Measurements from ENCODE around the gene PLEKHB1.

PLEKHB1 gene

GRCh38 chr11:73629907-73630306 is 16.5 kb upstream of the PLEKHB1 start:
- Histone ChIP-seq H3K9me2 (ENCODE audit: low read depth, low read length) (no peaks in the 10 kb centered on the region), H4K20me1 (ENCODE audit: insufficient read depth, low read length) (no peaks in the 10 kb centered on the region), H3K4me3 (ENCODE audit: low read depth, low read length, poor library complexity, severe bottlenecking) (no peak overlapping the region), H3K4me2 (ENCODE audit: low read length) (no peak overlapping the region), H3K79me2 (ENCODE audit: insufficient read depth, low read length) (no peaks in the 10 kb centered on the region), H2AFZ (ENCODE audit: low read length) (no peak overlapping the region), H3K36me3 (ENCODE audit: insufficient read depth, low read length) (no peaks in the 10 kb centered on the region), H3K27me3 (ENCODE audit: insufficient read depth, low read length) (no peaks in the 10 kb centered on the region), H3K4me1 (ENCODE audit: insufficient read depth, low read length, severe bottlenecking) (no peaks in the 10 kb centered on the region), H3K27ac (ENCODE audit: low read depth, low read length, poor library complexity, severe bottlenecking) (no peak overlapping the region), H3F3A (ENCODE audit: insufficient read depth, low read length) (no peaks in the 10 kb centered on the region), H3K9ac (ENCODE audit: low read length) (no peak overlapping the region), H3K9me3 (ENCODE audit: low read length) (no peaks in the 10 kb centered on the region)
- TF ChIP-seq CTCF (IDR thresholded peaks at IDR 0.05; ENCODE audit: low read length) (no peak), EZH2 (IDR thresholded peaks at IDR 0.05; ENCODE audit: borderline replicate concordance, low read length) (no peak)

DNA sequence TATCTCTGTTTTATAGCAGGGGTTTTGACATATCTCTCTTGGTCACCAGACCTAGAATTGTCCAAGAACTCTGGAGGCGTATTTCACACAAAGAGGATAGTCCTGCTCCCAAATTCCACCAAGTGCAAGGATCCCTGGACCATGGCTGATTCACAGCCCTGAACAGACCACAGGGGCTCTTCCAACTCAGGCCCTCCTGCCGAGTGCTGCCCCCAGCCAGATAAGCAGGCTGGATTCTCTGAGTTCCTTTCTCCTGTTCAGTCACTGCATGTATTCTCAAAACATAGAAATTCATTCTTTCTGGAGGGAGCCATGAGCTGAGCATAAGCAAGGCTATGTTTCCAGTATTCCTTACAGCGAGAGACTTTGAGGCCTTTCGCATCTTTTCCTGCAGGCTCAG is 13.4 kb upstream of the PLEKHB1 start:
- Histone ChIP-seq H3K36me3 (ENCODE audit: insufficient read depth, low read length) (no peaks in the 10 kb centered on the region), H3K9me3 (ENCODE audit: low read length) (no peaks in the 10 kb centered on the region), H3K4me3 (ENCODE audit: low read depth, low read length, poor library complexity, severe bottlenecking) (no peak overlapping the region), H2AFZ (ENCODE audit: low read length) (no peak overlapping the region), H3K4me1 (ENCODE audit: insufficient read depth, low read length, severe bottlenecking) (no peaks in the 10 kb centered on the region), H3F3A (ENCODE audit: insufficient read depth, low read length) (no peaks in the 10 kb centered on the region), H4K20me1 (ENCODE audit: insufficient read depth, low read length) (no peaks in the 10 kb centered on the region), H3K27me3 (ENCODE audit: insufficient read depth, low read length) (no peaks in the 10 kb centered on the region), H3K9me2 (ENCODE audit: low read depth, low read length) (no peaks in the 10 kb centered on the region), H3K27ac (ENCODE audit: low read depth, low read length, poor library complexity, severe bottlenecking) (no peak overlapping the region), H3K9ac (ENCODE audit: low read length) (no peak overlapping the region), H3K79me2 (ENCODE audit: insufficient read depth, low read length) (no peaks in the 10 kb centered on the region), H3K4me2 (ENCODE audit: low read length) (no peak overlapping the region)
- no peak for TF ChIP-seq EZH2 (IDR thresholded peaks at IDR 0.05; ENCODE audit: borderline replicate concordance, low read length)
- no peak for TF ChIP-seq CTCF (IDR thresholded peaks at IDR 0.05; ENCODE audit: low read length)

GRCh38 chr11:73633999-73634398 is 12.4 kb upstream of the PLEKHB1 start:
- Histone ChIP-seq H3K9ac (ENCODE audit: low read length) (no peak overlapping the region), H4K20me1 (ENCODE audit: insufficient read depth, low read length) (no peaks in the 10 kb centered on the region), H3K9me2 (ENCODE audit: low read depth, low read length) (no peaks in the 10 kb centered on the region), H3K4me2 (ENCODE audit: low read length) (no peak overlapping the region), H3K27ac (ENCODE audit: low read depth, low read length, poor library complexity, severe bottlenecking) (no peak overlapping the region), H3F3A (ENCODE audit: insufficient read depth, low read length) (no peaks in the 10 kb centered on the region), H3K4me1 (ENCODE audit: insufficient read depth, low read length, severe bottlenecking) (no peaks in the 10 kb centered on the region), H2AFZ (ENCODE audit: low read length) (no peak overlapping the region), H3K27me3 (ENCODE audit: insufficient read depth, low read length) (no peaks in the 10 kb centered on the region), H3K4me3 (ENCODE audit: low read depth, low read length, poor library complexity, severe bottlenecking) (no peak overlapping the region), H3K36me3 (ENCODE audit: insufficient read depth, low read length) (no peaks in the 10 kb centered on the region), H3K9me3 (ENCODE audit: low read length) (no peaks in the 10 kb centered on the region), H3K79me2 (ENCODE audit: insufficient read depth, low read length) (no peaks in the 10 kb centered on the region)
- TF ChIP-seq CTCF (IDR thresholded peaks at IDR 0.05; ENCODE audit: low read length): no peak
- TF ChIP-seq EZH2 (IDR thresholded peaks at IDR 0.05; ENCODE audit: borderline replicate concordance, low read length): no peak
